Liver (tissue), 9 donors: ENCODE results near the gene SAMD5. TPM values are rescaled to one million over a fixed set of nuclear protein-coding genes. Genes with fewer than 3 reads are reported as not detected.
A peak's percentile ranks its signal among the peaks of the same experiment; 100 is the strongest.

Experiments used
- DNase-seq: peaks from one replicate; pipeline ENCODE4 v3.0.0-alpha.2; 2017; ENCODE audit warnings: low spot score
- H3K27ac ChIP-seq, 2 donors: one replicate each; pipeline ENCODE4 v1.7.0; 2013; ENCODE audit warnings: inconsistent platforms in 2 of 2, low read length in 2 of 2, control low read depth in 1 of 2, low read depth in 1 of 2, mild to moderate bottlenecking in 1 of 2
- H3K27me3 ChIP-seq, 4 donors: one replicate each; pipeline versions ENCODE4 v1.6.1 to v1.7.0; 2013; ENCODE audit warnings: low read length in 3 of 4, inconsistent platforms in 1 of 4, mild to moderate bottlenecking in 1 of 4, moderate library complexity in 1 of 4; ENCODE audit not compliant: control insufficient read depth in 4 of 4, insufficient read depth in 4 of 4
- H3K36me3 ChIP-seq, 4 donors: one replicate each; pipeline versions ENCODE4 v1.6.1 to v1.7.0; 2013; ENCODE audit warnings: low read length in 3 of 4, mild to moderate bottlenecking in 3 of 4, low read depth in 1 of 4, moderate library complexity in 1 of 4; ENCODE audit not compliant: control insufficient read depth in 4 of 4, insufficient read depth in 3 of 4
- H3K4me1 ChIP-seq, 4 donors: one replicate each; pipeline versions ENCODE4 v1.6.1 to v1.7.0; 2013; ENCODE audit warnings: low read length in 3 of 4, mild to moderate bottlenecking in 3 of 4, moderate library complexity in 1 of 4; ENCODE audit not compliant: control insufficient read depth in 4 of 4, insufficient read depth in 4 of 4
- H3K4me3 ChIP-seq, 3 donors: one replicate each; pipeline versions ENCODE4 v1.6.1 to v1.7.0; 2013; ENCODE audit warnings: low read length in 3 of 3, control low read depth in 1 of 3, low read depth in 1 of 3, mild to moderate bottlenecking in 1 of 3
- H3K9ac ChIP-seq, 2 donors: one replicate each; pipeline ENCODE4 v1.7.0; 2013; ENCODE audit warnings: low read length in 2 of 2, mild to moderate bottlenecking in 2 of 2, moderate library complexity in 2 of 2, control low read depth in 1 of 2, low read depth in 1 of 2
- H3K9me3 ChIP-seq, 4 donors: one replicate each; pipeline versions ENCODE4 v1.6.1 to v1.7.0; 2013; ENCODE audit warnings: low read length in 3 of 4; ENCODE audit not compliant: control insufficient read depth in 4 of 4
- ATF3 ChIP-seq: IDR thresholded peaks from 2 replicates; pipeline ENCODE4 v1.6.1; 2016; ENCODE audit warnings: antibody characterized with exemption
- CTCF ChIP-seq: fragments of 150-350 bp; IDR thresholded peaks from 2 replicates; pipeline ENCODE4 v1.5.1; 2017; ENCODE audit warnings: improper control_type of control experiment, low read depth, low read length; ENCODE audit not compliant: missing input control
- EGR1 ChIP-seq, 2 donors: IDR thresholded peaks; 2 replicates each; pipeline ENCODE4 v1.6.1; 2016 to 2018; ENCODE audit warnings: antibody characterized with exemption in 2 of 2, low read depth in 2 of 2
- FOXA1 ChIP-seq: IDR thresholded peaks from 2 replicates; pipeline ENCODE4 v1.6.1; 2016; ENCODE audit warnings: antibody characterized with exemption
- FOXA2 ChIP-seq: IDR thresholded peaks from 2 replicates; pipeline ENCODE4 v1.6.1; 2016; ENCODE audit warnings: antibody characterized with exemption
- GABPA ChIP-seq, 2 donors: IDR thresholded peaks in 1 of 2; conservative IDR thresholded peaks in 1 of 2; 2 replicates each; pipeline ENCODE4 v1.6.1; 2016; ENCODE audit warnings: antibody characterized with exemption in 2 of 2, mild to moderate bottlenecking in 1 of 2, moderate library complexity in 1 of 2
- HNF4A ChIP-seq, 2 donors: conservative IDR thresholded peaks; 2 replicates each; pipeline ENCODE4 v1.6.1; 2016; ENCODE audit warnings: antibody characterized with exemption in 2 of 2, mild to moderate bottlenecking in 2 of 2
- MAX ChIP-seq: IDR thresholded peaks from 2 replicates; pipeline ENCODE4 v1.6.1; 2016; ENCODE audit warnings: antibody characterized with exemption
- NR2F2 ChIP-seq: IDR thresholded peaks from 2 replicates; pipeline ENCODE4 v1.6.1; 2016; ENCODE audit warnings: antibody characterized with exemption
- RAD21 ChIP-seq, 2 donors: IDR thresholded peaks; 2 replicates each; pipeline ENCODE4 v1.6.1; 2016; ENCODE audit warnings: antibody characterized with exemption in 2 of 2, mild to moderate bottlenecking in 2 of 2
- REST ChIP-seq: IDR thresholded peaks from 2 replicates; pipeline ENCODE4 v1.6.1; 2016; ENCODE audit warnings: antibody characterized with exemption, mild to moderate bottlenecking
- RXRA ChIP-seq, 2 donors: IDR thresholded peaks; 2 replicates each; pipeline ENCODE4 v1.6.1; 2017 to 2018; ENCODE audit warnings: antibody characterized with exemption in 2 of 2, mild to moderate bottlenecking in 1 of 2
- SP1 ChIP-seq: IDR thresholded peaks from 2 replicates; pipeline ENCODE4 v1.6.1; 2018; ENCODE audit warnings: antibody characterized with exemption, mild to moderate bottlenecking
- TAF1 ChIP-seq: conservative IDR thresholded peaks from 2 replicates; pipeline ENCODE4 v1.6.1; 2016; ENCODE audit warnings: antibody characterized with exemption, mild to moderate bottlenecking
- YY1 ChIP-seq: IDR thresholded peaks from 2 replicates; pipeline ENCODE4 v1.6.1; 2016; ENCODE audit warnings: antibody characterized with exemption, mild to moderate bottlenecking
- WGBS: extraction: QIAGEN DNeasy Blood & Tissue Kit; methylation state at CpG from one replicate; pipeline ENCODE4 v1.1.7; 2013; 5-methylcytosine and 5-hydroxymethylcytosine counted together
- polyA plus RNA-seq, 2 donors: library from polyadenylated mRNA; stranded (reverse) in 1 of 2; unstranded in 1 of 2; fragments of 200-250 nt in 1 of 2; fragments of >200 nt in 1 of 2; fragmentation: Nextera tagmentation in 1 of 2; extraction: Ambion mirVana in 1 of 2; gene quantifications; one replicate each; pipeline versions ENCODE4 v1.2.1 to v1.2.3, GENCODE V29; 2013 to 2015
- total RNA-seq, 2 donors: library from RNA; depleted of rRNA; stranded (reverse); fragments of >200 nt; gene quantifications; one replicate each; pipeline ENCODE4 v1.2.3, GENCODE V29; 2014
- donor health status: healthy.
- donor health status: healthy.
- donor health status: healthy.
- donor health status: healthy.
- donor health status: healthy.

SAMD5 gene
- total and polyA plus RNA-seq, 4 donors, result 2.7 to 7.6 (median 3.2) TPM

- TF ChIP-seq CTCF, result no peak
- no peak for TF ChIP-seq ATF3
- no peak for TF ChIP-seq NR2F2
- TF ChIP-seq EGR1 (IDR thresholded peaks at IDR 0.05; ENCODE audit: low read depth in 2 of 2), result no peak
- TF ChIP-seq MAX, result no peak
- TF ChIP-seq SP1, result no peak
Measured at GRCh38 chr6:147582991-147583390, 74.5 kb downstream of the SAMD5 start (continued).

- Histone ChIP-seq H3K36me3 (no peaks in the 10 kb centered on the region), H3K9ac (no peak overlapping the region), H3K27me3 (no peaks in the 10 kb centered on the region), H3K4me3 (no peak overlapping the region), H3K9me3 (no peaks in the 10 kb centered on the region), H3K4me1 (peaks cover 0 to 4% (median 0%) of the 10 kb centered on the region in 4 donors), H3K27ac (no peak overlapping the region)
- 79% methylated on average over 3 of the region's 3 CpGs for WGBS
- no peak for DNase-seq
- TF ChIP-seq SP1, result no peak
- peak; percentile 33 for TF ChIP-seq FOXA2
- no peak for TF ChIP-seq REST
- no peak for TF ChIP-seq FOXA1
- no peak for TF ChIP-seq EGR1 (IDR thresholded peaks at IDR 0.05; ENCODE audit: low read depth in 2 of 2)
- no peak for TF ChIP-seq HNF4A (conservative IDR thresholded peaks at IDR 0.05)
- no peak for TF ChIP-seq YY1
Measured at GRCh38 chr6:147585256-147585655, 76.8 kb downstream of the SAMD5 start.

- H3K4me1 ChIP-seq, result peaks cover 0 to 4% (median 0%) of the 10 kb centered on the region in 4 donors
- H3K36me3 ChIP-seq, result no peaks in the 10 kb centered on the region
- 28% methylated on average over 4 of the region's 4 CpGs for WGBS
- no peak overlapping the region for H3K4me3 ChIP-seq
- no peak overlapping the region for H3K27ac ChIP-seq
- no peaks in the 10 kb centered on the region for H3K9me3 ChIP-seq
- no peak for DNase-seq
- no peak overlapping the region for H3K9ac ChIP-seq
- H3K27me3 ChIP-seq, result no peaks in the 10 kb centered on the region
- no peak for TF ChIP-seq TAF1
- no peak for TF ChIP-seq EGR1 (IDR thresholded peaks at IDR 0.05; ENCODE audit: low read depth in 2 of 2)
- TF ChIP-seq MAX, result no peak
- no peak for TF ChIP-seq CTCF
- TF ChIP-seq ATF3, result no peak
- no peak for TF ChIP-seq NR2F2
- TF ChIP-seq RXRA (IDR thresholded peaks at IDR 0.05), result peak in 1 of 2 donors; percentile 39
- peak; percentile 82 for TF ChIP-seq FOXA1
- TF ChIP-seq REST, result peak; percentile 30
- TF ChIP-seq YY1, result peak; percentile 56
- no peak for TF ChIP-seq GABPA (IDR thresholded peaks at IDR 0.05 in 1 of 2, conservative IDR thresholded peaks at IDR 0.05 in 1 of 2)
- no peak for TF ChIP-seq SP1
- peak in 1 of 2 donors; percentile 21 for TF ChIP-seq HNF4A (conservative IDR thresholded peaks at IDR 0.05)
- peak; percentile 86 for TF ChIP-seq FOXA2
- TF ChIP-seq RAD21 (IDR thresholded peaks at IDR 0.05), result peak; percentile 27 to 29
Measured at GRCh38 chr6:147586044-147586443, 77.6 kb downstream of the SAMD5 start.
